Muscle of arm (tissue), 12 donors: Measurements from ENCODE around the gene MAD1L1. TPM values are rescaled to one million over a fixed set of nuclear protein-coding genes. Genes with fewer than 3 reads are reported as not detected.

ENCODE experiments used
- DNase-seq: peaks from one replicate; pipeline ENCODE4 v3.0.0-alpha.2; 2013
- polyA plus RNA-seq, 12 donors: library from polyadenylated mRNA; unstranded; fragments of 120-200 nt; gene quantifications; one replicate each; pipeline ENCODE4 v1.2.1, GENCODE V29; 2013; ENCODE audit not compliant: insufficient read length in 12 of 12

Gene MAD1L1
- polyA plus RNA-seq, 12 donors = 16.2 to 60.1 (median 22.4) TPM; not detected in 1

- DNase-seq = no peak
Measured at GRCh38 chr7:1899951-1900762, 332.6 kb downstream of the MAD1L1 start.

- no peak for DNase-seq
Measured at GRCh38 chr7:1899196-1899595, 333.5 kb downstream of the MAD1L1 start.

GRCh38 chr7:1898628-1899185 is 334.0 kb downstream of the MAD1L1 start:
- DNase-seq = no peak

GRCh38 chr7:1897861-1898627 is 334.7 kb downstream of the MAD1L1 start:
- DNase-seq = no peak

GRCh38 chr7:1897076-1897860 is 335.5 kb downstream of the MAD1L1 start:
- no peak for DNase-seq

GRCh38 chr7:1895664-1896515 is 336.9 kb downstream of the MAD1L1 start:
- DNase-seq = no peak

GRCh38 chr7:1894906-1895663 is 337.7 kb downstream of the MAD1L1 start:
- DNase-seq = no peak

- no peak for DNase-seq
Measured at GRCh38 chr7:1894313-1894900, 338.3 kb downstream of the MAD1L1 start.

- DNase-seq = no peak
Measured at GRCh38 chr7:1893451-1893850, 339.3 kb downstream of the MAD1L1 start.

GRCh38 chr7:1893036-1893435 is 339.7 kb downstream of the MAD1L1 start:
- no peak for DNase-seq

- DNase-seq = no peak
Measured at GRCh38 chr7:1892011-1892965, 340.5 kb downstream of the MAD1L1 start.

GRCh38 chr7:1890289-1891235 is 342.2 kb downstream of the MAD1L1 start:
- no peak for DNase-seq

- DNase-seq = no peak
Measured at GRCh38 chr7:1889556-1890181, 343.1 kb downstream of the MAD1L1 start.

GRCh38 chr7:1889091-1889490 is 343.7 kb downstream of the MAD1L1 start:
- DNase-seq = no peak

- no peak for DNase-seq
Measured at GRCh38 chr7:1888425-1888824, 344.3 kb downstream of the MAD1L1 start.

- no peak for DNase-seq
Measured at GRCh38 chr7:1887251-1887650, 345.5 kb downstream of the MAD1L1 start.
